ENCODE data around the gene C17orf107.

C17orf107 gene

GRCh38 chr17:4934173-4934979 is 35.0 kb downstream of the C17orf107 start:
- no peak for DNase-seq (ENCODE audit: low read depth in 2 of 2)

DNA sequence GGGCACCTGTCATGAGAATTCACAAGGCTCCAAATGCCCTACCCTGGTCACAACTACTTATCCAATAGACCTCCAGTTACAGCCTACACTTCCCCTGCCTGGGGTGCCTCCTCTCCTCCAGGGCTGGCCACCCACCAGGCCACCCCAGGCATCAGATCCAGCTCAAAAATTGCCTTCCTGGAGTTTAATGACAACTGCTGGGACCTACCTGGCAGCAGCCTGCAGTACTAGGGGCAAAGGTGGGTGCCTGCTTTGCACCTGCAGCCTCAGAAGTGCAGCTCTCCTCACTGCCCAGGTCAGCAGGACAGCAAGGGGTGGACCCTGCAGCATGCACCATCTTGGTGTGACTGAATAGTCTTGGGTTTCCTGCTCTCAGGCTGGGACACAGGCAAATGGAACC is 36.3 kb downstream of the C17orf107 start:
- no peak for DNase-seq (ENCODE audit: low read depth in 2 of 2)

- no peak for DNase-seq (ENCODE audit: low read depth in 2 of 2)
These were observed 37.1 kb downstream of the C17orf107 start for GRCh38 chr17:4936436-4936835.

DNA sequence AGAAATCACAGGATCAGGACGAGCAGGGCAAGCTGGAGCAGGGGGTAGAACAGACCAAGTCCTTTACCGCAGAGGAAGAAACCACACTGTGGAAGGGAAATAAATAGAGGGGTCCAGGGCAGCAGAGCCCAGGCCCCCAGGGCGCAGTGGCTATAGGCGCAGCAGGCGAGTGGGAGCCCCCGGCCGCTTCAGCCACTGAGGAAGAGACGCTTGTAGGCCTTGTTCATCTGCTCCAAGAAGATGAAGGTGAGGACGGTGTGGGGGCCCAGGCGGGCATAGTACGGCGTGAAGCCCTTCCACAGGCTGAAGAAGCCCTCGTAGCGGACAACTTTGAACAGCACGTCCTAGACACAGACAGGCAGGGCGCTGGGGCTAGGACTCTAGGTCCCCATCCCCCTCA is 38.2 kb downstream of the C17orf107 start:
- DNase-seq (ENCODE audit: low read depth in 2 of 2), result no peak

- no peak for DNase-seq (ENCODE audit: low read depth in 2 of 2)
These were observed 38.7 kb downstream of the C17orf107 start for GRCh38 chr17:4938069-4938491.

GRCh38 chr17:4938688-4939545 is 39.6 kb downstream of the C17orf107 start:
- no peak for DNase-seq (ENCODE audit: low read depth in 2 of 2)

DNA sequence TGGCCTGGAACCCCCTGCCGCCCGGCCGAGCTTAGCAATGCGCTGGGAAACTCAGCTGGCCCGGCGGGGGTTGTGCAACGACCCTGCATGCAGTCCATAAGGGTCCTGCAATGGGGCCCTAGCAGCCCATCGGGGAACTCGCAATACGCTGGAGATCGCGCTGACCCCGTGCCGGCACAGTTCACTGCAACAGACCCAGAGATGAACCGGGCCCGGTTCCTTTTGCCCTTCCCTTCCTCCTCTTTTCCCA is 40.1 kb downstream of the C17orf107 start:
- DNase-seq (ENCODE audit: low read depth in 2 of 2), result no peak

- DNase-seq (ENCODE audit: low read depth in 2 of 2), result peak; percentile 91 to 93
These were observed 40.6 kb downstream of the C17orf107 start, which contains the start of the genes RNF167 and SLC25A11 for GRCh38 chr17:4939796-4940554. Gene RNF167 (plus strand): TSS chr17:4940268. CDS start chr17:4940910, 642 bp downstream. Gene SLC25A11 (minus strand): TSS chr17:4940046. CDS start chr17:4939910, 136 bp downstream.

DNA sequence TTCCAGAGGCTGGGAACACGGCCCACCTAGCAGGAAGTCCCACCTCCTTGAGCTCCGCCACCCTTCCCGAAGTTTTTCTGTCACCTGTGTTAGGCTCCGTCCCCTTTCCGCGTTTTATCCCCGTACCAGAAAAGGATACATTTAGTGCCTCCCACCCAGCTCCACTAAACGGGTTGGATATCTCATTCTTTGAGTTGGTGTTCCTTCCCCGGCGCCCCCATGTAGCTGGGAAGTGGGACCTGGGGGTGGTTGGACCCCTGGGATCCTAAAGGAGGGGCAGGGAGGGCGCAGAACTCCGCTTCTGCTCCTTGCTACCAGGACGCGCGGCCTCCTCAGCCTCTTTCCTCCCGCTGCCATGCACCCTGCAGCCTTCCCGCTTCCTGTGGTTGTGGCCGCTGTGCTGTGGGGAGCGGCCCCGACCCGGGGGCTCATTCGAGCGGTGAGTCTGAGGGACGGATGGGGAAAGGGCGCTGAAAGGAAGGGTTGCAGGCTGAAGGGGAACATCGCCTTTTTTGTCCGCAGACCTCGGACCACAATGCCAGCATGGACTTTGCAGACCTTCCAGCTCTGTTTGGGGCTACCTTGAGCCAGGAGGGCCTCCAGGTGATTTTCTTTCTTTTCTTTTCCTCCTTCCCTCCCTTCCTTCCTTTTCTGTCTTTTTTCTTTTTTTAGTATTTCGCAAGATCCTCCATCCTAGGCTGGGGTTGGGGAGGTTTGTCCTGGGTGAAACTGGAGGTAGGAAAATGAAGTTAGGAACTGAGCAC is 41.4 kb downstream of the C17orf107 start:
- DNase-seq (ENCODE audit: low read depth in 2 of 2), result no peak

DNA sequence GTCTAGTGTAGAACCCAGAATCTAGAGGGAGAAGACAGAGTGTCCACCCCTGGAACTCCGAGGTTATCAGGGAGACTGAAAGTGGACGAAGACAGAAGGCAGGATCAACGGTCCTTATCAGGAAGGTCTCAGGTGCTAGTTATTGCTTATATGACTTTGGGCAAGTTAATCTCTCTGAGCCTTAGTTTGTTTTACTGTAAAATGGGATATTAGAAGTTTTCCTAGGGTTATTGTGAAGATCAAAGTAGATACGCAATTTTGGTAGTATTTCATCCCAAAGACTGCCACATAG is 41.9 kb downstream of the C17orf107 start:
- no peak for DNase-seq (ENCODE audit: low read depth in 2 of 2)

- no peak for DNase-seq (ENCODE audit: low read depth in 2 of 2)
These were observed 43.6 kb downstream of the C17orf107 start for GRCh38 chr17:4942760-4943508.

- DNase-seq (ENCODE audit: low read depth in 2 of 2), result peak in 1 of 2 experiments; percentile 58
These were observed 44.8 kb downstream of the C17orf107 start for GRCh38 chr17:4944163-4944553.

DNA sequence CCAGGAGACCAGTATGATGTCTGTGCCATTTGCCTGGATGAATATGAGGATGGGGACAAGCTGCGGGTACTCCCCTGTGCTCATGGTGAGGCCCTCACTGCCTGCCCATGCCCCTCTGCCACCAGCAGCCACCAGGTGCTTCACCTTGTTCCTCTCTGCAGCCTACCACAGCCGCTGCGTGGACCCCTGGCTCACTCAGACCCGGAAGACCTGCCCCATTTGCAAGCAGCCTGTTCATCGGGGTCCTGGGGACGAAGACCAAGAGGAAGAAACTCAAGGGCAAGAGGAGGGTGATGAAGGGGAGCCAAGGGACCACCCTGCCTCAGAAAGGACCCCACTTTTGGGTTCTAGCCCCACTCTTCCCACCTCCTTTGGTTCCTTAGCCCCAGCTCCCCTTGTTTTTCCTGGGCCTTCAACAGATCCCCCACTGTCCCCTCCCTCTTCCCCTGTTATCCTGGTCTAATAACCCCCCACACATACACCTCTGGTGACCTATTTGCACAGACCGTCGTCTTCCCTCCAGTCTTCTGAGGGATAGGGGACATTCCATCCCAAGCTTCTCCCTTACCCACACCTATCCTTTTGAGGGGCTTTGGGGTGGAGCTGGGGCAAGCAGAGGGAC is 45.3 kb downstream of the C17orf107 start:
- peak in 1 of 2 experiments; percentile 42 for DNase-seq (ENCODE audit: low read depth in 2 of 2)

- DNase-seq (ENCODE audit: low read depth in 2 of 2), result peak; percentile 74 to 87
These were observed 46.0 kb downstream of the C17orf107 start for GRCh38 chr17:4945176-4945943.

GRCh38 chr17:4945944-4946280 is 46.6 kb downstream of the C17orf107 start:
- DNase-seq (ENCODE audit: low read depth in 2 of 2), result no peak

DNA sequence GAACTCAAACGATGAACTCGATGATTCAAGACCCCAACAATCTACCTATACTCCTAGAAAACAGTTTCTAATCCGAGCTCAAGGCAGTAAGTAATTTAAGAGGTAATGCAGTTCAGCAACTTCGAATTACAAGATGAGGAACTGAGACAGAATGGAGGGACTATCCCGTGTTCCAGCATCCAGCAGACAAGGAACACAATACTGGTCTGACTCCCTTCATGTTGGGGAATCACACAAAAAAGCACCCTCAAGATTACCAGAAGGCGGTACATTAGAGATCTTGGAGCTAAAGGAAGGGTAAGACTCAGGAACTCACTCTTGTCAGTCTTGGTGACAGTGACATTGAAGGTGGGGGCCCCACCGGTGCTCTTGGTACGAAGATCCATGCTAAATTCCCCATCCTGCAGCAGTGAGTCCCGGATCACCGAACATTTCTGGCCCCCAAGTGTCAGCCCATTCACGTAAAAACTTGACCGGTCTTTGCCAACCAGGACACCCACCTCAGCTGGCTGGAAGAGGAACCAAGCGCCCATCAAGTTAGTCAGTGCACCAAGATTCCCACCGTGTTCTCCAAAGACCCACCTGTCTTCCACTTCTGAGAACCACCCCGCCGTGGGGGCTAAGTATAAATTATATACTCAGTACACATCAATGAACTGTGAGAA is 47.1 kb downstream of the C17orf107 start:
- no peak for DNase-seq (ENCODE audit: low read depth in 2 of 2)

- no peak for DNase-seq (ENCODE audit: low read depth in 2 of 2)
These were observed 47.7 kb downstream of the C17orf107 start for GRCh38 chr17:4947010-4947410.

- peak in 1 of 2 experiments; percentile 66 for DNase-seq (ENCODE audit: low read depth in 2 of 2)
These were observed 48.3 kb downstream of the C17orf107 start for GRCh38 chr17:4947411-4948165.
